PC-9 (cell line): ENCODE measurements around the gene ZNF229. TPM values are rescaled to one million over a fixed set of nuclear protein-coding genes. Genes with fewer than 3 reads are reported as not detected.
"Not testable (repeated sequence)": the region's sequence is repeated elsewhere in the genome, so short reads cannot be mapped to it uniquely, and the experiment has no call there.

Experiments
- BruUV-seq: library from RNA; stranded (reverse); fragments of 400-500 nt; replicated peaks from 2 replicates; lab custom pipeline; 2021; lab: Mats Ljungman, UMichigan
- CTCF ChIA-PET: fragments of 300-600 bp; sonication (Branson Sonifier 250); formaldehyde crosslinking; loops from one replicate; lab custom pipeline; 2022; ENCODE audit warnings: antibody characterized with exemption; lab: Charles Lee
- POLR2A ChIA-PET: fragments of 300-600 bp; sonication (Branson Sonifier 250); formaldehyde crosslinking; loops from one replicate; lab custom pipeline; 2022; ENCODE audit warnings: antibody characterized with exemption; ENCODE audit not compliant: unreplicated experiment; lab: Charles Lee
- DNase-seq, 2 experiments: peaks; one replicate each; pipeline versions ENCODE4 v3.0.0 to v3.0.0-alpha.2; 2015 to 2022; ENCODE audit warnings: mixed read lengths in 1 of 2
- H2AFZ ChIP-seq: fragments of 200-600 bp; sonication (generic); 2 replicates; pipeline ENCODE4 v1.8.1; 2017; ENCODE audit warnings: antibody characterized with exemption
- H3F3A ChIP-seq: fragments of 200-600 bp; sonication (generic); 2 replicates; pipeline ENCODE4 v1.8.1; 2017; ENCODE audit warnings: antibody characterized with exemption, mild to moderate bottlenecking, low read depth; ENCODE audit not compliant: insufficient read depth
- H3K27ac ChIP-seq: fragments of 200-600 bp; sonication (generic); 2 replicates; pipeline ENCODE4 v1.6.1; 2016; ENCODE audit warnings: mixed run types
- H3K27me3 ChIP-seq: fragments of 200-600 bp; sonication (generic); 2 replicates; pipeline ENCODE4 v1.6.1; 2016; ENCODE audit warnings: low read depth, mixed run types; ENCODE audit not compliant: insufficient read depth
- H3K36me3 ChIP-seq: fragments of 200-600 bp; sonication (generic); 2 replicates; pipeline ENCODE4 v1.6.1; 2016; ENCODE audit warnings: low read depth, mixed run types
- H3K4me1 ChIP-seq: fragments of 200-600 bp; sonication (generic); replicated peaks from 2 replicates; pipeline ENCODE4 v1.6.1; 2016; ENCODE audit warnings: mixed run types; ENCODE audit not compliant: insufficient read depth
- H3K4me2 ChIP-seq: fragments of 200-600 bp; sonication (generic); 2 replicates; pipeline ENCODE4 v1.6.1; 2017; ENCODE audit warnings: mixed run types
- H3K4me3 ChIP-seq: fragments of 200-600 bp; sonication (generic); 2 replicates; pipeline ENCODE4 v1.6.1; 2016; ENCODE audit warnings: mixed run types
- H3K79me2 ChIP-seq: fragments of 200-600 bp; sonication (generic); 2 replicates; pipeline ENCODE4 v1.6.1; 2017; ENCODE audit warnings: low read depth, mixed run types
- H3K9me2 ChIP-seq: fragments of 200-600 bp; sonication (generic); 2 replicates; pipeline ENCODE4 v1.8.1; 2017; ENCODE audit warnings: mild to moderate bottlenecking; ENCODE audit not compliant: insufficient read depth
- H3K9me3 ChIP-seq: fragments of 200-600 bp; sonication (generic); 2 replicates; pipeline ENCODE4 v1.8.1; 2016; ENCODE audit warnings: low read depth; ENCODE audit not compliant: insufficient read depth
- H4K20me1 ChIP-seq: fragments of 200-600 bp; sonication (generic); 2 replicates; pipeline ENCODE4 v1.8.1; 2017; ENCODE audit not compliant: insufficient read depth
- CTCF ChIP-seq: fragments of 200-600 bp; sonication (generic); conservative IDR thresholded peaks from 2 replicates; pipeline ENCODE4 v1.6.1; 2017; ENCODE audit warnings: mixed run types, antibody characterized with exemption, mild to moderate bottlenecking, moderate library complexity
- EZH2 ChIP-seq: fragments of 200-600 bp; sonication (generic); IDR thresholded peaks from 2 replicates; pipeline ENCODE4 v1.8.0; 2017; ENCODE audit warnings: antibody characterized with exemption, low read depth
- intact Hi-C: fragments of 100-400 bp; cut with micrococcal nuclease; formaldehyde crosslinking; loops from one replicate; pipeline ENCODE4 v1.10.0; 2022; ENCODE audit not compliant: unreplicated experiment
- total RNA-seq: library from RNA; stranded (reverse); gene quantifications from 2 replicates; pipeline ENCODE4 v1.2.3, GENCODE V29; 2021

ZNF229 gene
- total RNA-seq, 1 experiment from 2014 or later = 11.3 TPM

- H3K36me3 ChIP-seq, H3K4me3 ChIP-seq, H3K9me2 ChIP-seq, H3K4me2 ChIP-seq, BruUV-seq, H3F3A ChIP-seq, H3K79me2 ChIP-seq, H3K4me1 ChIP-seq, H3K27me3 ChIP-seq, H4K20me1 ChIP-seq, CTCF ChIA-PET, DNase-seq, intact Hi-C loops, H3K27ac ChIP-seq, H2AFZ ChIP-seq: not testable (repeated sequence)
- peaks cover 16% of the 10 kb centered on the region for H3K9me3 ChIP-seq
- POLR2A ChIA-PET = interaction anchor here (0.6 kb wide), 1 partner anchor 102 kb away, joined by 5 read pairs; no protein-coding TSS in a partner anchor
Measured at GRCh38 chr19:44462600-44463286, 14.5 kb upstream of the ZNF229 start.

GRCh38 chr19:44456016-44456415 lies 7.7 kb upstream of the ZNF229 start:
- H3F3A ChIP-seq, H3K4me1 ChIP-seq, H3K79me2 ChIP-seq, BruUV-seq, intact Hi-C loops, H2AFZ ChIP-seq, CTCF ChIA-PET, H3K4me2 ChIP-seq, H3K36me3 ChIP-seq, H3K4me3 ChIP-seq, H3K9me2 ChIP-seq, H3K27ac ChIP-seq, POLR2A ChIA-PET, H4K20me1 ChIP-seq, DNase-seq: not testable (repeated sequence)
- H3K27me3 ChIP-seq = peaks cover 64% of the 10 kb centered on the region
- H3K9me3 ChIP-seq = peaks cover 18% of the 10 kb centered on the region

GRCh38 chr19:44455100-44455499 lies 6.8 kb upstream of the ZNF229 start:
- intact Hi-C loops = no loop called here
- CTCF ChIA-PET = no interaction called here
- TF ChIP-seq EZH2 = no peak
- no peak for TF ChIP-seq CTCF
- POLR2A ChIA-PET = no interaction called here
- Histone ChIP-seq H3K4me3 (no peak overlapping the region), H3K79me2 (no peaks in the 10 kb centered on the region), H3K4me2 (no peak overlapping the region), H2AFZ (no peak overlapping the region), H4K20me1 (no peaks in the 10 kb centered on the region), H3K36me3 (no peaks in the 10 kb centered on the region; the same call in 1 of the 2 replicates), H3K4me1 (no peaks in the 10 kb centered on the region), H3F3A (no peaks in the 10 kb centered on the region), H3K9me3 (peaks cover 20% of the 10 kb centered on the region), H3K27me3 (peaks cover 70% of the 10 kb centered on the region), H3K9me2 (no peaks in the 10 kb centered on the region), H3K27ac (no peak overlapping the region)
- DNase-seq = no peak
- BruUV-seq = no TSS peak

GRCh38 chr19:44452367-44452766 lies 4.1 kb upstream of the ZNF229 start:
- Histone ChIP-seq H3K79me2 (peaks cover 6% of the 10 kb centered on the region; the same call in 1 of the 2 replicates), H2AFZ (no peak overlapping the region), H3K4me2 (no peak overlapping the region), H3K4me1 (peaks cover 10% of the 10 kb centered on the region), H3K27ac (no peak overlapping the region), H3K36me3 (peaks cover 4% of the 10 kb centered on the region; the same call in 1 of the 2 replicates), H3K9me3 (peaks cover 37% of the 10 kb centered on the region), H3K9me2 (no peaks in the 10 kb centered on the region), H3F3A (no peaks in the 10 kb centered on the region), H4K20me1 (no peaks in the 10 kb centered on the region), H3K4me3 (no peak overlapping the region), H3K27me3 (peaks cover 65% of the 10 kb centered on the region)
- intact Hi-C loops = no loop called here
- DNase-seq = no peak
- POLR2A ChIA-PET = no interaction called here
- TF ChIP-seq EZH2 = no peak
- no peak for TF ChIP-seq CTCF
- CTCF ChIA-PET = no interaction called here
- no TSS peak for BruUV-seq
